DOHH2 (cell line): Measurements from ENCODE around the gene SLC29A4.
"Not testable (repeated sequence)": the region's sequence is repeated elsewhere in the genome, so short reads cannot be mapped to it uniquely, and the experiment has no call there.

Experiments
- H3F3A ChIP-seq: fragments of 200-600 bp; sonication (generic), shearing (Covaris generic); 2 replicates; pipeline ENCODE4 v1.6.0; 2016; ENCODE audit warnings: antibody characterized with exemption, mild to moderate bottlenecking; ENCODE audit not compliant: control insufficient read depth, insufficient read depth
- H3K27ac ChIP-seq: fragments of 200-600 bp; sonication (generic); 2 replicates; pipeline ENCODE4 v1.5.1; 2014; ENCODE audit warnings: low read depth, mild to moderate bottlenecking, low read length, moderate library complexity
- H3K27me3 ChIP-seq: fragments of 200-600 bp; sonication (generic); 2 replicates; pipeline ENCODE4 v1.6.1; 2014; ENCODE audit warnings: mild to moderate bottlenecking, low read length, mixed read lengths; ENCODE audit not compliant: control insufficient read depth
- H3K36me3 ChIP-seq: fragments of 200-600 bp; sonication (generic); 2 replicates; pipeline ENCODE4 v1.6.1; 2014; ENCODE audit warnings: mild to moderate bottlenecking, low read length, moderate library complexity, mixed read lengths; ENCODE audit not compliant: control insufficient read depth
- H3K4me1 ChIP-seq: fragments of 200-600 bp; sonication (generic); 2 replicates; pipeline ENCODE4 v1.6.1; 2014; ENCODE audit warnings: mild to moderate bottlenecking, low read length, mixed read lengths; ENCODE audit not compliant: control insufficient read depth
- H3K4me2 ChIP-seq: fragments of 200-600 bp; sonication (generic); 2 replicates; pipeline ENCODE4 v1.6.0; 2014; ENCODE audit warnings: mild to moderate bottlenecking, low read length, moderate library complexity
- H3K4me3 ChIP-seq: fragments of 200-600 bp; sonication (generic); 2 replicates; pipeline ENCODE4 v1.5.1; 2014; ENCODE audit warnings: mild to moderate bottlenecking, low read length, mixed read lengths
- H3K79me2 ChIP-seq: fragments of 200-600 bp; sonication (generic); 2 replicates; pipeline ENCODE4 v1.6.1; 2014; ENCODE audit warnings: mild to moderate bottlenecking, low read length, mixed read lengths; ENCODE audit not compliant: control insufficient read depth
- H3K9me2 ChIP-seq: fragments of 200-600 bp; sonication (generic); replicated peaks from 2 replicates; pipeline ENCODE4 v1.6.1; 2014; ENCODE audit warnings: mild to moderate bottlenecking, low read length, mixed read lengths; ENCODE audit not compliant: control insufficient read depth
- H3K9me3 ChIP-seq: fragments of 200-600 bp; sonication (generic); 2 replicates; pipeline ENCODE4 v1.6.1; 2014; ENCODE audit warnings: antibody characterized with exemption, low read length, mixed read lengths; ENCODE audit not compliant: control insufficient read depth, insufficient read depth
- H4K20me1 ChIP-seq: fragments of 200-600 bp; sonication (generic); 2 replicates; pipeline ENCODE4 v1.6.0; 2014; ENCODE audit warnings: low read depth, mild to moderate bottlenecking, antibody characterized with exemption, low read length, moderate library complexity; ENCODE audit not compliant: control insufficient read depth, insufficient read depth
- EZH2phosphoT487 ChIP-seq: fragments of 200-600 bp; sonication (generic); IDR thresholded peaks from 2 replicates; pipeline ENCODE4 v1.6.1; 2017; ENCODE audit warnings: borderline replicate concordance, mild to moderate bottlenecking, antibody characterized with exemption, low read length, moderate library complexity, mixed read lengths
- TF ChIP-seq, protein P1 (sequence below): fragments of 200-600 bp; sonication (generic); IDR thresholded peaks from one replicate; pipeline ENCODE4 v1.5.1; 2014; ENCODE audit warnings: antibody characterized with exemption, mild to moderate bottlenecking, low read depth, low read length; ENCODE audit not compliant: poor library complexity, severe bottlenecking

Gene SLC29A4

DNA sequence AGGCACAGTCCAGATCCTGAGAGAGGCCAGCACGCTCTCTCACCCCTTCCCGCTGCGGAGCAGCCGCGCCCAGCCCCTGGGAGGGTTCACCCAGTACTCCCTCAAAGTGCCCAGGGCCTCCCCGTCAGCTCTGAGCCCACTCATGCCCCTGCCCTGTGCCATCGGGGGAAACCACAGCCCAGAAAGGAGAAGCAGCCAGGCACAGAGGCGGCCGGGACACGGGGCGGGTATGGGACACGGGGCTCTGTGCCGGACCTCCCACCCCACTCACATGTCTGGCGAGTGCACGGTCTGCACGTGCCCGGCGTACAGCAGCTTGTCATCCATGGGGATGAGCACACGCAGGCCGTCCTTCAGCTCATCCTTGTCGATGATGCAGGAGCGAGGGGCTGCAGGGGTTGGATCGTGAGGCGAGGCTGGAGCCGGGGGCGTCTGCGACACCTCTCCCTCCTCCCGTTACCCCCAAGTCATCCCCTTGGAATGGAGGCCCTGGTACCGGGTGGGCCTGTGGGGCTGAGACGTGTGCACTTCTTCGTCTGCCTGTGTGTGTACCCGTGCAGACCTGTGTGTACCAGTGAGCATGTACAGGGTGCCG is 38.2 kb downstream of the SLC29A4 start:
- no peak for TF ChIP-seq EZH2phosphoT487
- TF ChIP-seq, protein P1, sequence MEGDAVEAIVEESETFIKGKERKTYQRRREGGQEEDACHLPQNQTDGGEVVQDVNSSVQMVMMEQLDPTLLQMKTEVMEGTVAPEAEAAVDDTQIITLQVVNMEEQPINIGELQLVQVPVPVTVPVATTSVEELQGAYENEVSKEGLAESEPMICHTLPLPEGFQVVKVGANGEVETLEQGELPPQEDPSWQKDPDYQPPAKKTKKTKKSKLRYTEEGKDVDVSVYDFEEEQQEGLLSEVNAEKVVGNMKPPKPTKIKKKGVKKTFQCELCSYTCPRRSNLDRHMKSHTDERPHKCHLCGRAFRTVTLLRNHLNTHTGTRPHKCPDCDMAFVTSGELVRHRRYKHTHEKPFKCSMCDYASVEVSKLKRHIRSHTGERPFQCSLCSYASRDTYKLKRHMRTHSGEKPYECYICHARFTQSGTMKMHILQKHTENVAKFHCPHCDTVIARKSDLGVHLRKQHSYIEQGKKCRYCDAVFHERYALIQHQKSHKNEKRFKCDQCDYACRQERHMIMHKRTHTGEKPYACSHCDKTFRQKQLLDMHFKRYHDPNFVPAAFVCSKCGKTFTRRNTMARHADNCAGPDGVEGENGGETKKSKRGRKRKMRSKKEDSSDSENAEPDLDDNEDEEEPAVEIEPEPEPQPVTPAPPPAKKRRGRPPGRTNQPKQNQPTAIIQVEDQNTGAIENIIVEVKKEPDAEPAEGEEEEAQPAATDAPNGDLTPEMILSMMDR, result no peak

DNA sequence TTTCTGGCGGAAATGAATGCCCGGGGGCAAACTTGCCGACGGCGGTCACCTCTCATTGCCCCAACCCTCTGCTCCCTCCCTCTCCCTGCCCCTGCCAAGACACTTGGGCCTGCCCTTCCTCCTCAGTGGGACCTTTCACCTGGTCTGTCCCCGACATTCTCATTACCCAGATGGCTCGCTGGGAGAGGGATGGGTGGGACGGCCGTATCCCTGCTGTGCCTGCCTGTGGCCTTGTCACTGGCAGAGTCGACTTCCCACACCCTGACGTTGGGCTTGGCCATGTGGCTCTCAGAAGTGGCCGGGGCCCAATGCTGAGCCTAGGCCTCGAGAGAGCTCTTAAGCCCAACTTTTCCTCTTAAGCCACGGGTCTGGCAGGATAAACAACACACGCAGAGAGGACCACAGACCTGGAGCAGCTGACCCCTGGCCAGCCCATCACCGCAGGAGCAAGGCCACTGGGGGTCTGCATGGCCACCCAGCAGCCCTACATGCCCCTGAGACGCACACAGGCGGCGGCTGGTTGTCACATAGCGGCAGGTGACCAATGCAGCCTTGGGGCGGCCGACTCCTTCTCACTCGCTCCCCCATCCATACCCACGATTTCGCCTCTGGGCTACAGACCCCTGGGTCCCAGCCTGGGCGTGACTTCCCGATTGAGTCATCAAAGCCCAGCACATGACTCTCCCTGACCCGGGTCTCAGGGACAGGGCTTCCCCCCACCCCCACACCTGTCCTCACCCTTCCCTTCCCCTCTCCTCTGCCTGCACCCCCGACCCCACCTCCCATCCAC is 40.1 kb downstream of the SLC29A4 start:
- no peak overlapping the region for H3K4me2 ChIP-seq
- peaks cover 20% of the 10 kb centered on the region; the same call in 1 of the 2 replicates for H3K36me3 ChIP-seq

More for the DNA sequence above, 38.2 kb downstream of the SLC29A4 start:
- peaks cover 20% of the 10 kb centered on the region; the same call in 1 of the 2 replicates for H3K36me3 ChIP-seq
- H3F3A ChIP-seq, result no peaks in the 10 kb centered on the region
- H3K4me2 ChIP-seq, result no peak overlapping the region
- H3K27me3 ChIP-seq, result no peaks in the 10 kb centered on the region
- no peaks in the 10 kb centered on the region for H3K9me2 ChIP-seq
- no peak overlapping the region for H3K27ac ChIP-seq
- H3K79me2 ChIP-seq, result no peaks in the 10 kb centered on the region
- peaks cover 14% of the 10 kb centered on the region for H3K9me3 ChIP-seq
- no peaks in the 10 kb centered on the region for H3K4me1 ChIP-seq
- H3K4me3 ChIP-seq, result no peak overlapping the region
- H4K20me1 ChIP-seq, result no peaks in the 10 kb centered on the region

DNA sequence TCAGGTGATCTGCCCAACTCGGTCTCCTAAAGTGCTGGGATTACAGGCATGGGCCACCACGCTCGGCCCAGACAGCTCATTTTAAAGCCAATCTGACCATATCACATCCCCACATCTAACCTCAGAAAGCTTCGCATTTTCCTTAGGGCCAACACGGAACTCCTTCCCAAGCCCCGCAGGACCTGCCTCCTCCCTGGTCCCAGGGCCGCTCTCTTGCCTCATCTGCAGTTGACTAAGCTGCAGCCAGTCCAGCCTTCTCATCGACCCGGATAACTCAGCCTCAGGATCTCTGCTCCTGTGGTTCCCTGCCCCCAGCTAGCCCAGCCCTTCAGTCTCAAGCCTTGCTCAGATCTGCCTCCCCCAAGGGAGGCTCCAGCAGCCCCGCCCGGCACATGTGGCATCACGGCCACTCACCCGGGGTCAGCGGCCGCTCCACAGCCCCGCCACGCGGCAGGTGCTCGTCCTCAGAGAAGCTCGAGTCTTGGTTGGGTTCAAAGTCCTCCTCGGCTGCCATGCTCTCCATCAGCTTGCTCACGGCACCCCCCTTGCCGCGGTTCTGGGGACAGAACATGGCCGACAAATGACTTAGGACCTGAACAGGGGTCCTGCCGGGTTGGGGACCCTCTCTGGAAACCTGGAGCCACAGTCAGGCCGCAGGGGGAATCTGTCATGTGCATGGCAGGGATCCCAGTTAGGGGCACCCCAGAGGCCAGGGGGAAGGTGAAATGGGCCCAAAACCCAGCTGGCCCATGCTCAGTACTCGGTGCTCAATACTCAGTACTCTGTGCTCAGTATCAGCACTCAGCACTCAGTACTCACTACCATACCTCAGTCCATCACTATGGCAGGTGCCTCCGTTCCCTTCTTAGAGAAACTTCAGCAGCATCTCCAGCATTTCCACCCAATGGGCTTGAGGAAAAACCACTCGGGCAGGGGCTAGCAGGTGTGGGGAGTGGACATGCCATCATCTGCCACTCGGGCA is 41.3 kb downstream of the SLC29A4 start:
- not testable (repeated sequence) for H3K4me2 ChIP-seq, H3F3A ChIP-seq, H3K4me3 ChIP-seq, H4K20me1 ChIP-seq, H3K4me1 ChIP-seq, H3K27ac ChIP-seq, H3K9me2 ChIP-seq, H3K9me3 ChIP-seq, H3K27me3 ChIP-seq, H3K79me2 ChIP-seq
- H3K36me3 ChIP-seq, result peaks cover 12% of the 10 kb centered on the region; the same call in 1 of the 2 replicates

More for the DNA sequence above, 40.1 kb downstream of the SLC29A4 start:
- peaks cover 5% of the 10 kb centered on the region for H3K4me1 ChIP-seq
- H3K27ac ChIP-seq, result no peak overlapping the region
- TF ChIP-seq, protein P1, result no peak
- TF ChIP-seq EZH2phosphoT487, result no peak
- H3K9me2 ChIP-seq, result no peaks in the 10 kb centered on the region
- no peak overlapping the region for H3K4me3 ChIP-seq
- H3K79me2 ChIP-seq, result no peaks in the 10 kb centered on the region
- no peaks in the 10 kb centered on the region for H3K27me3 ChIP-seq
- no peaks in the 10 kb centered on the region for H3F3A ChIP-seq
- peaks cover 14% of the 10 kb centered on the region for H3K9me3 ChIP-seq
- no peaks in the 10 kb centered on the region for H4K20me1 ChIP-seq
